ENCODE results near the gene TSSK2. TPM values are rescaled to one million over a fixed set of nuclear protein-coding genes. Genes with fewer than 3 reads are reported as not detected.

Gene TSSK2
- polyA plus RNA-seq, 1 donor, result not detected

DNA sequence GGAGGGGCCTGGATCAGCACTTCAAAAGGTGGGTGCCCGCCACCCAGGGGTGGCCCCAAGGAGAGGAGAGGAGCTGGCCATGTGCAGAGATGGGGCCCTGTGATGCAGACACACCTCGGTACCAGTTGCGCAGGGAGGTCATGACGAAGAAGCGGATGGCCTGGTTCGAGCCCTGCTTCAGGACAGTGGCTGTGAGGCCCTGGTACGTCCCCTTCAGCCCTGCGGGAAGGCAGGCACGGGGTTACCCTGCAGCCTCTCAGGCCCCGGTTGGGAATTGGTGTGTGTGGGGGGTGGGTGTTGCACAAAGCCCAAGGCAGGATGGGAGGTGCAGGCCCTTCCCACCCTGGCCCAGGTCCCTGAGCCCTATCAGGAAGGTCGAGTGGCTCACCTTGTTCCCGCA lies 45.6 kb downstream of the TSSK2 start:
- no CpG with 5 or more reads among the region's 12 CpGs for WGBS (ENCODE audit: insufficient coverage, low lambda C conversion rate)
- peaks cover 30% of the 10 kb centered on the region for H3K36me3 ChIP-seq (ENCODE audit: control insufficient read depth, insufficient read depth, low read length)
- peaks cover 59% of the 10 kb centered on the region for H3K4me1 ChIP-seq (ENCODE audit: control insufficient read depth, insufficient read depth, low read length)
- H3K27me3 ChIP-seq (ENCODE audit: control insufficient read depth, insufficient read depth, low read length), result no peaks in the 10 kb centered on the region
- no peak for DNase-seq
- peak overlapping the region; percentile 65 for H3K4me3 ChIP-seq (ENCODE audit: low read length)
- no peaks in the 10 kb centered on the region for H3K9me3 ChIP-seq (ENCODE audit: control insufficient read depth, low read depth, low read length)
- no peak overlapping the region for H3K27ac ChIP-seq (ENCODE audit: low read length)

DNA sequence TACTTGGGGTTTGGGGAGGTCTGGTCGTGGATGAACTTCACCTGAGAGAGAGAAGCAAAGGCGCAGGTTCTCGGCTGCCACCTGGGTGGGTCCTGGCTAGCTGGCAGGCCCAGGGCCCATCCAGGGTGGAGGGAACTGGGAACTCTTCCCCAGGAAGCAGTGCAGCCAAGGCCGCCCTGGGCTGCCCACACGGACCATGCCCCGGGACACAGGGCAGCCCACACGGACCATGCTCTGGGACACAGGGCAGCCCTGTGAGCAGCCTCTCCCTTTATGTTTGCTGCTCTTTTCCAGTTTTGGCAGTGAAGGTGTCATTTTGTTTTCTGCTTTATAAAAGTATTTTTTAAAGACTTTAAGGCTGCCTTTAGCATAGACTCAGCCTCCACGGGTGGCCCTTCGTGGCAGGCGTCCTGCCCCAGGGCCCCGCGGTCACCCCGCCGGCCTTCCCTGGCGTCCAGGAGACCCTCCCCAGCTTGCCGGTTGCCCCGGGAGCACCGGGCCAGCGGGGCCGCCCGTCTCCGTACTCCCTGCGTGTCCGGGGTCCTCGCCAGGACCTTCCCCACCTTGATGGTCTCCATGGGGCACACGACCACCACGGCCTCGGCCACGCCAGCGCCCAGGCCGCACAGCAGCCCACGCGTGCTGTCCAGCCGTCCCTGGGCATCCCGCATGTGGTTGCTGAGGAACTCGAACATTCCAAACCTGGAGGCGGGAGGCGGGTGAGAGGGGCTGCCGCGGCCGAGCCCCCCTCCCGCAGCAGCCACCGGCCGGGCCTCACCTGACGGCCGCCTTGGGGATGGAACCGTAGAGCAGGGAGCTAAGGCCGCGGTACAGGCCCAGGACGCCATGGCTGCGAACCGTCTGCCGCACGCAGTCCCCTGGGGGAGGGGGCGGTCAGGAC lies 46.3 kb downstream of the TSSK2 start:
- peak in 1 of 2 donors; percentile 44 for DNase-seq
- Histone ChIP-seq H3K27ac (ENCODE audit: low read length) (peak overlapping the region; percentile 91), H3K9me3 (ENCODE audit: control insufficient read depth, low read depth, low read length) (no peaks in the 10 kb centered on the region), H3K4me1 (ENCODE audit: control insufficient read depth, insufficient read depth, low read length) (peaks cover 59% of the 10 kb centered on the region), H3K27me3 (ENCODE audit: control insufficient read depth, insufficient read depth, low read length) (no peaks in the 10 kb centered on the region), H3K4me3 (ENCODE audit: low read length) (peak overlapping the region; percentile 65), H3K36me3 (ENCODE audit: control insufficient read depth, insufficient read depth, low read length) (peaks cover 30% of the 10 kb centered on the region)
- no CpG with 5 or more reads among the region's 55 CpGs for WGBS (ENCODE audit: insufficient coverage, low lambda C conversion rate)

- peak overlapping the region; percentile 65 for H3K4me3 ChIP-seq (ENCODE audit: low read length)
- peak; percentile 84 to 91 for DNase-seq
- no CpG with 5 or more reads among the region's 80 CpGs for WGBS (ENCODE audit: insufficient coverage, low lambda C conversion rate)
- H3K36me3 ChIP-seq (ENCODE audit: control insufficient read depth, insufficient read depth, low read length), result peaks cover 30% of the 10 kb centered on the region
- no peaks in the 10 kb centered on the region for H3K27me3 ChIP-seq (ENCODE audit: control insufficient read depth, insufficient read depth, low read length)
- H3K27ac ChIP-seq (ENCODE audit: low read length), result peak overlapping the region; percentile 91
- H3K4me1 ChIP-seq (ENCODE audit: control insufficient read depth, insufficient read depth, low read length), result peaks cover 53% of the 10 kb centered on the region
- no peaks in the 10 kb centered on the region for H3K9me3 ChIP-seq (ENCODE audit: control insufficient read depth, low read depth, low read length)
Observed at GRCh38 chr22:19178065-19178656, 47.1 kb downstream of the TSSK2 start.

GRCh38 chr22:19178657-19179496 lies 47.8 kb downstream of the TSSK2 start, which contains the start of gene SLC25A1:
SLC25A1 (minus strand) TSS chr22:19178736; CDS start chr22:19178673, 63 bp downstream.
- no CpG with 5 or more reads among the region's 86 CpGs for whole genome bisulfite sequencing (ENCODE audit: insufficient coverage, low lambda C conversion rate)
- peak; percentile 91 to 97 for DNase-seq
- peak within 1 kb of the TSS; percentile 68 for H3K4me3 ChIP-seq (ENCODE audit: low read length)
- peaks cover 46% of the 10 kb centered on the region for H3K4me1 ChIP-seq (ENCODE audit: control insufficient read depth, insufficient read depth, low read length)
- peak within 1 kb of the TSS; percentile 96 for H3K27ac ChIP-seq (ENCODE audit: low read length)
- no peaks in the 10 kb centered on the region for H3K27me3 ChIP-seq (ENCODE audit: control insufficient read depth, insufficient read depth, low read length)
- no peaks in the 10 kb centered on the region for H3K9me3 ChIP-seq (ENCODE audit: control insufficient read depth, low read depth, low read length)
- peaks cover 29% of the 10 kb centered on the region for H3K36me3 ChIP-seq (ENCODE audit: control insufficient read depth, insufficient read depth, low read length)

- Histone ChIP-seq H3K9me3 (ENCODE audit: control insufficient read depth, low read depth, low read length) (no peaks in the 10 kb centered on the region), H3K4me1 (ENCODE audit: control insufficient read depth, insufficient read depth, low read length) (peaks cover 41% of the 10 kb centered on the region), H3K4me3 (ENCODE audit: low read length) (peak overlapping the region; percentile 68), H3K36me3 (ENCODE audit: control insufficient read depth, insufficient read depth, low read length) (peaks cover 26% of the 10 kb centered on the region), H3K27me3 (ENCODE audit: control insufficient read depth, insufficient read depth, low read length) (no peaks in the 10 kb centered on the region), H3K27ac (ENCODE audit: low read length) (peak overlapping the region; percentile 96)
- WGBS (ENCODE audit: insufficient coverage, low lambda C conversion rate), result no CpG with 5 or more reads among the region's 15 CpGs
- peak; percentile 86 to 90 for DNase-seq
Observed at GRCh38 chr22:19179497-19180048, 48.5 kb downstream of the TSSK2 start.

DNA sequence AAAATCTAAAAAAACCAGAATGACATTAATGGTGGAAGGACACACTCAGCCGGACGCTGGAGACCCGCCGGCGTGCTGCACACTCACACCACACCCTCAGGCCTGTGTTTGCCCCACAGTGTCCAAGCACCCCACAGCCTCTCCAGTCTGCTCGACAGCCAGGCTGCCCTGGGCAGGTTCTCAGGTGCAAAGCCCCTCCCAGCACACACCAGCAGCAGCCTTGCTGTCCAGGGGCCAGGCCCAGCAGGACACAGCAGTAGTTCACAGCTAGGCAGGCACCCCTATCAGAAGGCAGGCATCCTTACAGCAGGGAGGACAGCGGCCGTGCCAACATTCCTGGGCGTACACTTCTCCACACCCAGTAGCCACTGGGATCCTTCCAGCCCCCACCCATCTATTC lies 49.1 kb downstream of the TSSK2 start:
- Histone ChIP-seq H3K9me3 (ENCODE audit: control insufficient read depth, low read depth, low read length) (no peaks in the 10 kb centered on the region), H3K27me3 (ENCODE audit: control insufficient read depth, insufficient read depth, low read length) (no peaks in the 10 kb centered on the region), H3K4me1 (ENCODE audit: control insufficient read depth, insufficient read depth, low read length) (peaks cover 40% of the 10 kb centered on the region), H3K27ac (ENCODE audit: low read length) (peak overlapping the region; percentile 96), H3K36me3 (ENCODE audit: control insufficient read depth, insufficient read depth, low read length) (peaks cover 19% of the 10 kb centered on the region), H3K4me3 (ENCODE audit: low read length) (no peak overlapping the region)
- no peak for DNase-seq
- WGBS (ENCODE audit: insufficient coverage, low lambda C conversion rate), result no CpG with 5 or more reads among the region's 9 CpGs

DNA sequence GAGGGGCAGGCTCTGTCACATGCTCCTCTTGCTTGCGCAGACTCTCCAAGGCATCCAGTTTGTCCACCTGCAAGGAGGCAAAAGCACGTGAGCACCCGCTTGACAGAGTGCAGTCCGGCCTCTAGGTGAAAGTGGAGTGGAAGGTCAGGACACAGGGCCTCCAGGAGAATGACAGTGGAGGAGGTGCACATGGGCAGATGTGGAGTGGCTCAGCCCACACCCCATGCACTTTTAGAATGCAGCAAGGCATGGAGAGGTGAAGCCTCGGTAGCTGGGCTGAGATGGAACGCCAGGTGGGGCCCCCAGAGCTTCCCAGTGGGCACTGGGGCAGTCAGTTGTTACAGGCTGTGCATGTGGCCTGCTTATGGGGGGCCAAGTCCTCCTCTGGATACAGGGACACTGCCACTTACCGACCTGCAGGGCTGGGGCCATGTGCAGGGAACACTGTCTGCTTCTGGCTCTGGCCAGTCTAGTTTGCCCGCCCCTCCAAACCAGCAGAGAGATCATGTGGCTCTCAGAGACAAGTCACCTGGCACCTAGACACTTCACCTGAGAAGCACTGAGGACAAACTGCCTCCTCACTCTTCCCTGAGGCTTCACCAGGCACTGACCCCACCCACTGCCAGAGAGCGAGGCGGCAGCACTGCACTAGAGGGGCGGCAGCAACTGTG lies 49.8 kb downstream of the TSSK2 start:
- Histone ChIP-seq H3K36me3 (ENCODE audit: control insufficient read depth, insufficient read depth, low read length) (peaks cover 13% of the 10 kb centered on the region), H3K9me3 (ENCODE audit: control insufficient read depth, low read depth, low read length) (no peaks in the 10 kb centered on the region), H3K4me1 (ENCODE audit: control insufficient read depth, insufficient read depth, low read length) (peaks cover 33% of the 10 kb centered on the region), H3K4me3 (ENCODE audit: low read length) (no peak overlapping the region), H3K27me3 (ENCODE audit: control insufficient read depth, insufficient read depth, low read length) (no peaks in the 10 kb centered on the region), H3K27ac (ENCODE audit: low read length) (no peak overlapping the region)
- no CpG with 5 or more reads among the region's 11 CpGs for WGBS (ENCODE audit: insufficient coverage, low lambda C conversion rate)
- no peak for DNase-seq

GRCh38 chr22:19181786-19182471 lies 50.8 kb downstream of the TSSK2 start:
- no peak for DNase-seq
- no peaks in the 10 kb centered on the region for H3K27me3 ChIP-seq (ENCODE audit: control insufficient read depth, insufficient read depth, low read length)
- H3K9me3 ChIP-seq (ENCODE audit: control insufficient read depth, low read depth, low read length), result no peaks in the 10 kb centered on the region
- peaks cover 2% of the 10 kb centered on the region for H3K36me3 ChIP-seq (ENCODE audit: control insufficient read depth, insufficient read depth, low read length)
- H3K27ac ChIP-seq (ENCODE audit: low read length), result no peak overlapping the region
- no peak overlapping the region for H3K4me3 ChIP-seq (ENCODE audit: low read length)
- no CpG with 5 or more reads among the region's 12 CpGs for WGBS (ENCODE audit: insufficient coverage, low lambda C conversion rate)
- H3K4me1 ChIP-seq (ENCODE audit: control insufficient read depth, insufficient read depth, low read length), result peaks cover 24% of the 10 kb centered on the region
